Activated naive CD4-positive, alpha-beta T cell treated with anti-CD3 and anti-CD28 coated beads for 36 hours (primary cell): ENCODE data around the gene TRANK1. TPM values are rescaled to one million over a fixed set of nuclear protein-coding genes. Genes with fewer than 3 reads are reported as not detected.

Source experiments
- CTCF ChIA-PET: fragments of 350-600 bp; sonication (Branson Sonifier 250); formaldehyde crosslinking; loops from one replicate; lab custom pipeline; 2021; ENCODE audit warnings: antibody characterized with exemption; lab: Charles Lee
- DNase-seq: peaks from one replicate; pipeline ENCODE4 v3.0.0-alpha.2; 2020
- H3K27ac Mint-ChIP-seq: one replicate; pipeline ENCODE4 v1.8.0; 2021; ENCODE audit warnings: mild to moderate bottlenecking, mixed read lengths
- H3K27me3 Mint-ChIP-seq: one replicate; pipeline ENCODE4 v1.8.0; 2021; ENCODE audit warnings: low read depth, mixed read lengths
- H3K36me3 Mint-ChIP-seq: one replicate; pipeline ENCODE4 v1.8.0; 2021; ENCODE audit warnings: low read depth, mixed read lengths
- H3K4me1 Mint-ChIP-seq: one replicate; pipeline ENCODE4 v1.8.0; 2021; ENCODE audit warnings: low read depth, mixed read lengths
- H3K4me3 Mint-ChIP-seq: one replicate; pipeline ENCODE4 v1.8.0; 2021; ENCODE audit warnings: mild to moderate bottlenecking, moderate library complexity, mixed read lengths
- H3K9me3 Mint-ChIP-seq: one replicate; pipeline ENCODE4 v1.8.0; 2021; ENCODE audit warnings: mixed read lengths
- intact Hi-C: fragments of 100-400 bp; cut with micrococcal nuclease; formaldehyde crosslinking; loops from one replicate; pipeline ENCODE4 v1.15.1; 2023
- total RNA-seq, 2 experiments: library from RNA; stranded (reverse); gene quantifications; one replicate each; pipeline ENCODE4 v1.2.3, GENCODE V29; 2021

Gene TRANK1
- total RNA-seq, 2 experiments from 2014 or later: 10.9 to 11.0 TPM

DNA sequence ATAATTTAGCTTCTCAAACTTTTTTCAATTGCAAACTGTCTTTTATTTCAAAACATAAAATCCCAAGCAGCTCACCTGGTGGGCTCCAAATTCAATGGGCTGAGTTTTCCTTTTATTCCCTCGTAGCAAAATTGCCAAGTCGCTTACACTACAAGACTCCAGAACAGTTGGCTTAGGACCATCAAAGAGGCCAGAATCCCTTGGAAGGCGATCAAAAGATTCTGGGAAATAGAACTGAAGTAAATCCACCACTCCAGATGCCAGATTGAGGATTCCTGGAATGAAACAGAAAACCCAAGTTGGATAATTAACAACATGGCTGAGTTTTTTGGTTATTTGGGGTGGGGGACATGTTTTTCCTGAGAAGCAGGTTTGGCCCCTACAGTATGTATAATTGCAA, 92.8 kb downstream of the TRANK1 start:
- Mint-ChIP-seq H3K4me1 (no peaks in the 10 kb centered on the region), H3K9me3 (no peaks in the 10 kb centered on the region), H3K36me3 (peaks cover 8% of the 10 kb centered on the region), H3K27ac (no peak overlapping the region), H3K4me3 (no peak overlapping the region), H3K27me3 (no peaks in the 10 kb centered on the region)
- intact Hi-C loops: no loop called here
- CTCF ChIA-PET: interaction anchor here (0.9 to 1.3 kb wide), 3 partner anchors 8 to 361 kb away, joined by 3 to 4 read pairs (median 3); no protein-coding TSS in a partner anchor
- DNase-seq: no peak

DNA sequence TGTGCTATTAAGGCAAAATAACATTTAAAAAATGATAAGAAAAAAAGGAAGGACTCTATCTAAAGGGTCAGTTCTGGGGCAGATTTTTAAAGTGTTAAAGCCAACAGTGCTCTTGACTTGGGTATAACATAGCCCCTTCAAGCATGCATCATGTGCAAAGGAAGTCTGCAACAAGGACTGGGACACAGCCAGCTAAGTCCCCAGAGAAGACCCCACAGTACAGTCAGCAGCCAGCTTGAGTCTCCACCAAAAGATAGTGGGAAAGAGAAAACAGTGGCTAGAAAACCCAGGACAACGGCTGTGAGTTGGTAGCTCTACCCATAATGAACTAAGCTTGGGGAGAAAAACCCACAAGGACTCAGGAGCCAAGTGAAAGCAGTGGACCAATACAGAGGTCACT, 94.1 kb downstream of the TRANK1 start:
- H3K4me1 Mint-ChIP-seq: no peaks in the 10 kb centered on the region

DNA sequence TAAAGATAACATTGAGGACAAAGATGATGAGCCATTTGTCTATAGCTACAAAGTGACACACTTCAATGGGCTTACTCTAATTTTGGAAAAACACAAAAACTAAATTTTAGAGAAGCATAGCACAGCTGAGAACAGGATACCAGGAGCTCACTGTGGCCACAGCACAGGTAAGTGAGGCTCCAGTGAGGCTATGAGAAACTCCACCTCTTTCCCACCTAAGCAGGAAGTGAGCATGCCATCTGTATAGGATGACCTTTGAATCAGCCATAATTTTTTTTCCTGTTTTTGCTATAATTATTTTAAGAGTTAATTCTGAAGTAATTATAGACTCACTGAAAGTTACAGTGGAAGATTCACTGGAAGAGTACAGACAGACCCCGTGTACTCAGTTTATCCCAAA, 98.4 kb downstream of the TRANK1 start:
- CTCF ChIA-PET: interaction anchor here (1.6 kb wide), 1 partner anchor 20 kb away, joined by 4 read pairs; no protein-coding TSS in a partner anchor
- intact Hi-C loops: loop anchor here (10.0 kb wide), 1 partner anchor 882 kb away; no protein-coding TSS in a partner anchor
- no peak for DNase-seq
- Mint-ChIP-seq H3K4me1 (peaks cover 17% of the 10 kb centered on the region), H3K27me3 (no peaks in the 10 kb centered on the region), H3K9me3 (no peaks in the 10 kb centered on the region), H3K36me3 (peaks cover 27% of the 10 kb centered on the region), H3K27ac (no peak overlapping the region), H3K4me3 (no peak overlapping the region)

More for the DNA sequence above, 94.1 kb downstream of the TRANK1 start:
- Mint-ChIP-seq H3K4me3 (no peak overlapping the region), H3K27me3 (no peaks in the 10 kb centered on the region), H3K36me3 (peaks cover 12% of the 10 kb centered on the region), H3K9me3 (no peaks in the 10 kb centered on the region), H3K27ac (no peak overlapping the region)
- intact Hi-C loops: no loop called here
- CTCF ChIA-PET: interaction anchor here (0.9 kb wide), 1 partner anchor 18 kb away, joined by 5 read pairs; no protein-coding TSS in a partner anchor
- DNase-seq: no peak

DNA sequence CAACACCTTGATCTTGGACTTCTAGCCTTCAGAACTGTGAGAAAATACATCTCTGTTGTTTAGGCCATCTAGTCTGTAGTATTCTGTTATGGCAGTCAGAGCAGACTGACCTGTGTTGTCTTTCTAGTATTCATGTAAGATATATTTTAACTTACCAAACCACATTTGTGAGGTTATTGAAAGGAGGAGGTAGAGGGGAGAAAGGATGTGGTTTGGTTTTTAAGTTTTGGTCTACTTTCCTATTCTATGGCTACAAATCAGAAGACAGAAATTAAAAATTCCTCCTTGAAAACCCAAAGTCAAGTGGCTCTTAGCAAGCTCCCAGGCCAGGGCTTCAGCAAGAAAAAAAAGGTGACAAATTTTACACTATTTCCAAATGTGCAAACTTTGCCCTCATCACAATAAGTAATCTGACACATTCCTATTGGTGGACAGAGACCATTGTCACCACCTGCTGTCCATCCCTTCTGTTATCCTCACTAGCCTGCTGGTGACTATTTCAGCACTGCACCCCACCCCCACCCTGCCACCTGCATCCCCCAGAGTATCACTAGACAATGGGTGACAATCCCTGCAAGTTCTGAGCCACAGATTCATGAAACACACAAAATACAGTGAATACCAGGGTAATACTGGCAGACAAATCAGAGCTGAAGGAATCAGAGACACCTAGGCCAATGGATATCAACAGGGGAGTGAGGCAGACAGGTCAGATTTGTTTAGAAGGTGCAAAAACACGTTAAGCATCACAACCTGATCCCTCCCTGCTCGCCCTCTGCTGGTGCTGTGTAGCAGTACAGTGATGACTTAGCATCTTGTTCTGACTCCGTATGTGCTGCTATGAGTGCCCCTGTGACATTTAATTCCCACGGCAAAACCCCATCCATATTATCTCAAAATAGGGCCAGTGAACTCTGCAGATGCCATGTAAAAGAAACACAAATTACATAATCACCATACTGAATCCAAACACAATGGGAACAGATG, 101.5 kb downstream of the TRANK1 start:
- intact Hi-C loops: loop anchor here (1.0 to 10.0 kb wide), 5 partner anchors 25 to 879 kb away; no protein-coding TSS in a partner anchor
- Mint-ChIP-seq H3K4me3 (no peak overlapping the region), H3K27me3 (no peaks in the 10 kb centered on the region), H3K9me3 (no peaks in the 10 kb centered on the region), H3K4me1 (peaks cover 17% of the 10 kb centered on the region), H3K27ac (peak overlapping the region; percentile 2), H3K36me3 (peaks cover 30% of the 10 kb centered on the region)
- peak; percentile 91 for DNase-seq
- CTCF ChIA-PET: interaction anchor here (0.7 to 2.5 kb wide), 11 partner anchors 8 to 115 kb away, joined by 3 to 8 read pairs (median 4); no protein-coding TSS in a partner anchor

DNA sequence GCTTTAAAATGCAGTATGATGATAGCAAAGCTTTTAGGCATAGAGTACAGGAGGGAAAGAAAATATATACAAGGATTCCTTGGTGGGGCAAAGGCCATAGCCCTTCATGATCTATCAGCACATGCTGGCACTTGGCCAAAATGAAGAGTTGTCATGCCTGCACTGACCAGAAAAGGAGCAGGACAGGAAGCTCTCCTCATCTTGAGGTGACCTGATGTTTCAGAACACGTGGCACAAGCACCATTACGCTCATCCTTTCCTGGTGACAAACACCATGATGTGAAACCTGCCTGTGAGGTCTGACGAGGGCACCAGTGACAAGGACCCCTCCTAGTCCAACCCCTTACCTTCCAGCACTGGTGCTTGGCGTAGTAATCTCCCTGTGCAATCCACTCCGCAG, 102.6 kb downstream of the TRANK1 start:
- Mint-ChIP-seq H3K9me3 (no peaks in the 10 kb centered on the region), H3K27ac (no peak overlapping the region), H3K4me3 (no peak overlapping the region), H3K4me1 (peaks cover 17% of the 10 kb centered on the region), H3K36me3 (peaks cover 30% of the 10 kb centered on the region), H3K27me3 (no peaks in the 10 kb centered on the region)
- intact Hi-C loops: loop anchor here (2.0 to 10.0 kb wide), 2 partner anchors 71 to 877 kb away; no protein-coding TSS in a partner anchor
- no peak for DNase-seq
- CTCF ChIA-PET: interaction anchor here (1.8 kb wide), 1 partner anchor 79 kb away, joined by 5 read pairs; no protein-coding TSS in a partner anchor

DNA sequence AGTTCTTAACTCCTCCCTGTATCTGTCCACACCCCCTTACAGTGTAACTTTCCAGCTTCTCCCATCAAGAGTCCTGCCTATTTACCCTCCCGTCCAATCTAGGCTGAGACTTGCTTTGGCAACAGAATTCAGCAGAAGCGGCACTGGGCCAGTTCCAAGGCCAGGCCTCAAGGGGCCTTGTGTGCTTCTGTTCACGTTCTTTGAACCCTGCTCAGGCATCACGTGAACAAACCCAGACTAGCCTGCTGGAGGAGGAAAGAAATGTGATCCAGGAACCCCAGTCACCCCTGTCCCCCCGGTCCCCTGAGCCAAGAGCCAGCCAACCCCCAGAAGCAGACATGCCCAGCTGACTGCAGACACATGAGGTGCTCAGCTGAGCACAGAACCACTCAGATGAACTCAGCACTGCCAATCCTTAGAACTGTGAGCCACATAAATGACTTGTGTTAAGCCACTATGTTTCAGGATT, 104.4 kb downstream of the TRANK1 start:
- CTCF ChIA-PET: interaction anchor here (1.2 kb wide), 2 partner anchors 31 to 118 kb away, joined by 3 to 4 read pairs; no protein-coding TSS in a partner anchor
- Mint-ChIP-seq H3K27ac (no peak overlapping the region), H3K9me3 (no peaks in the 10 kb centered on the region), H3K27me3 (no peaks in the 10 kb centered on the region), H3K4me3 (no peak overlapping the region), H3K36me3 (peaks cover 23% of the 10 kb centered on the region), H3K4me1 (peaks cover 17% of the 10 kb centered on the region)
- intact Hi-C loops: loop anchor here (10.0 kb wide), 1 partner anchor 876 kb away; no protein-coding TSS in a partner anchor
- no peak for DNase-seq

DNA sequence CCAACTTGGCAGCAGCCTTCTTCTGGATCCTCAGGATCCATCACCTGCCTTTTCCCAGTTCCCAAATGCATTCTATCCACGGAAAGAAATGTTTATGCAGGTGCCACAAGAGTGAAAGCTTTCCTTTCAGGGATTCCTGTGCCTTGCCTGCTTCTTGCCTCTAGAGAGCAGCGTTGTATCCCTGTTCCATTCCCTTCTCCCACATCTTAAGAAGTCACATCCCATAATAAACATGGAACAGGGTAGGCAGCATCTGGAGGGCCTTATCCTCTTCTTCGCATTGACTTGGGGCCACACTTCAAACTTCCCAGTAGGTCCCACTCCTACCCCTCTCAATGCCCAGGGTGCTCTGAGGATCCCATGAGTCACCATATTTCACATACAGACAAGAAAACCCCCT, 107.8 kb downstream of the TRANK1 start:
- CTCF ChIA-PET: interaction anchor here (1.7 to 5.1 kb wide), 2 partner anchors 31 to 121 kb away, joined by 5 to 27 read pairs; no protein-coding TSS in a partner anchor
- no peak overlapping the region for H3K27ac Mint-ChIP-seq
- no peak for DNase-seq
- peaks cover 16% of the 10 kb centered on the region for H3K36me3 Mint-ChIP-seq
- intact Hi-C loops: no loop called here
- no peaks in the 10 kb centered on the region for H3K27me3 Mint-ChIP-seq
- H3K9me3 Mint-ChIP-seq: no peaks in the 10 kb centered on the region
- no peaks in the 10 kb centered on the region for H3K4me1 Mint-ChIP-seq
- H3K4me3 Mint-ChIP-seq: no peak overlapping the region

DNA sequence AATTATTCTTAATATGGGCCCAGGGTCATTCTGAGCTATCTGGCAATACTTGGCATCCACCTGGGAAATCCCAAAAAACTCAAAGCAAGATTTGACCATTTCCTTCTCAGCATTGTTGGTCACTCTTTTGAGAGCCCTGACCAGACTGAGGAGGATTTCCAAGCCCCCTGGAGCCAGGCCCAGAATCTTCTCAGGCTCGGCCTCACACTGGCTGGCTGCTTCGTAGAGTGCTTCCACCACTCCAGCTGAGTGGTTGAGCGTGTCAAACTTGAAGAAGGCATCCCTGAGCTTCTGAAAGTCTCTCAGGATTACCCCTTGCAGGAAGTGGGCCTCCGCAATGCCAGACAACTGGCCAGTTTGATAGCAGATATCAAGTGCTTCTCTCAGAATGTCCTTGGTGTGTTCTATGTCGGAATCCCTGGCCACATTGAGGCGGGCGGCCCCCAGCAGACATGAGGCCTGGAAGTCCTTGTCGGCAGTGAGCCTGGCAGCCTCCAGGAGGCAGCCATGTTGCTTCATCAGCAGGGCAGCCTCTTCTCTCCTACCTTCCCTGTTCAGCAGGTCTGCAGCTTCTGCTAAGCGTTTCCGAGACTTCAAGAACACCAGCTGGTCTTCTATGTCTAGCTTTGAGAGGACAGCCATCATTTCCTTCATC, 111.6 kb downstream of the TRANK1 start:
- Mint-ChIP-seq H3K27me3 (no peaks in the 10 kb centered on the region), H3K27ac (no peak overlapping the region), H3K4me1 (no peaks in the 10 kb centered on the region), H3K36me3 (peaks cover 9% of the 10 kb centered on the region), H3K9me3 (no peaks in the 10 kb centered on the region), H3K4me3 (no peak overlapping the region)
- intact Hi-C loops: no loop called here
- CTCF ChIA-PET: no interaction called here
- no peak for DNase-seq

DNA sequence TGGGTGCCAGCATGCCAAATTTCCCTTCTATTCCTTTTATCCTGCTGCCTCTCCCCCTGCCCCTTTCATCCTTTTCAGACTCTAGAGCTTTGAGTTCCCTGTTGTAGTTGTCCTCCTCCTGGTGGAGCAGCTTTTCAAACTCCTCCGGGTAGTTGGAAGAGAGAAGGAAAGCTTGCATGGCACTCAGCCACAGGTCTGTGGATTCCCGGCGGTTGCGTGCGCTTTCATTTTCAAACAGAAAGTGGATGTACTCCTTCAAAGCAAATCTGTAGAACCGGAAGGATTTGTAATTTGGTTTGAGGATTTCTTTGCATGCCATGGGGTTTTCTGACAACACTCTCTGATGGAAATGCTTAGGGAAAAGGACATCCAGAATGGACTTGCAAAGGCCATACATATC, 112.4 kb downstream of the TRANK1 start:
- Mint-ChIP-seq H3K4me3 (no peak overlapping the region), H3K27me3 (no peaks in the 10 kb centered on the region), H3K36me3 (peaks cover 9% of the 10 kb centered on the region), H3K4me1 (no peaks in the 10 kb centered on the region), H3K27ac (no peak overlapping the region), H3K9me3 (no peaks in the 10 kb centered on the region)
- CTCF ChIA-PET: no interaction called here
- intact Hi-C loops: no loop called here
- DNase-seq: no peak

DNA sequence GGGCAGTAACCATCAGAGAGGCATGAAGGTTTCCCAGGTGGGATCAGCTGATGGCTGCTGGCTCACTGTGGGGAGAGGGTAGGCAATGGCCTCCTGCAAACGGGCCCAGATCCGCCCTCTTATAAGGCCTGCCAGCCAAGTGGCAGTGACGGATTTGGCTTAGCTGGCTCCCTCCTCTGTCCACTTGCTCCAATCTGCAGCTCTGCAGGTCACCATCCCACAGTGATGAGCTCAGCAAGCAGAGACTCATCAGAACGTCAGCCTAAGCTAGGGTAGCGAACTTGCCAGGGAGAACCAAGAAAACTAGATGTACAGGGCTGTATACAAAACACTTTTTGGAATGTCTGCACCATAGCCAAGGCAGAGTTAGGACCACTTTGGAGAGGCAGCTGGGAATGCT, 117.7 kb downstream of the TRANK1 start:
- Mint-ChIP-seq H3K4me1 (no peaks in the 10 kb centered on the region), H3K27ac (no peak overlapping the region), H3K4me3 (no peak overlapping the region), H3K27me3 (no peaks in the 10 kb centered on the region), H3K9me3 (no peaks in the 10 kb centered on the region), H3K36me3 (peaks cover 12% of the 10 kb centered on the region)
- intact Hi-C loops: no loop called here
- no peak for DNase-seq
- CTCF ChIA-PET: no interaction called here

DNA sequence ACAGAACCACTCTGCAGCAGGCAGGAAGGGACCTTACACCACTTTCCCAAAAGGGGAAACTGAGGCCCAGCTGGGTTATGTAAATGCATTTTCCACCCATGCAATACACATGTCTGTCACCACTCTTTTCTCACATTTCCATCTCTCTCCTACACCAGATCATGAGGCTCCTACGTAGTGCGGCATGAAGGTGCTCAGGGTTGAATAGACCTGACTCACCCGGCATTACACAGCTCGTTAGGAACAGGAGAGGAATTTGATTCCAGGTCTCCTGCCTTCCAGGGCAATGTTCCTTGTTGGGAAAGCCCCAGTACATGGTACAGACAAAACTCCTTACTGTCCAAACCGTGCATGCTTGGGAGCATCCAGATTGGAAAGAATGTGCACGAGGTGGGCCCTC, 118.6 kb downstream of the TRANK1 start:
- no peaks in the 10 kb centered on the region for H3K4me1 Mint-ChIP-seq
- H3K4me3 Mint-ChIP-seq: no peak overlapping the region
- CTCF ChIA-PET: interaction anchor here (0.6 kb wide), 1 partner anchor 71 kb away, joined by 3 read pairs; no protein-coding TSS in a partner anchor
- H3K9me3 Mint-ChIP-seq: no peaks in the 10 kb centered on the region
- DNase-seq: no peak
- H3K27ac Mint-ChIP-seq: no peak overlapping the region
- H3K36me3 Mint-ChIP-seq: peaks cover 8% of the 10 kb centered on the region
- intact Hi-C loops: no loop called here
- H3K27me3 Mint-ChIP-seq: no peaks in the 10 kb centered on the region

DNA sequence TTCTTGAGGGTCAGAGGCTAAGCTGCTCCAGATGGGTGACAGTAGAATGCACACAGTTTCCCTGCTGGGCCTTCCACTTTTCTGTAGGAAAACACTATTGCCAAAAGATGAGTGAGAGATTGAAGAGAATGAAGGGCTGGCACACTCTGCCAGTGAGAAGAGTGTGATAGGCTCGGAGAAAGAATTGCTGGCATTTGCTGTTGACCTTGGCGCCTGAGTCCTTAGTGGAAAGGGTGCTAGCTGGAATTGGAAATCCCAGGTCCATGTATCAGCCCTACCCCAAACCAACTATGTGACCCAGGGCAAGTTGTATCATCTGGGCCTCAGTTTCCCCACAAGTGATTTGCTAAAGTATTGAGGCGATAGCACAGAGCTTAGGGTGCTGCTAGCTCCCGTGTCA, 120.4 kb downstream of the TRANK1 start:
- no peaks in the 10 kb centered on the region for H3K27me3 Mint-ChIP-seq
- H3K4me3 Mint-ChIP-seq: no peak overlapping the region
- no peak for DNase-seq
- H3K4me1 Mint-ChIP-seq: no peaks in the 10 kb centered on the region
- no peak overlapping the region for H3K27ac Mint-ChIP-seq
- peaks cover 6% of the 10 kb centered on the region for H3K36me3 Mint-ChIP-seq
- H3K9me3 Mint-ChIP-seq: no peaks in the 10 kb centered on the region
- intact Hi-C loops: no loop called here
- CTCF ChIA-PET: no interaction called here
